ENCODE measurements around the gene TAF1A.

TAF1A gene

GRCh38 chr1:222582099-222582774 is 7.5 kb downstream of the TAF1A start:
- ChIA-PET POLR2A (no interaction called here), CTCF (interaction anchor here (0.5 to 0.6 kb wide), 3 partner anchors 12 to 299 kb away, joined by 3 read pairs; no protein-coding TSS in a partner anchor)
- TF ChIP-seq NFRKB (IDR thresholded peaks at IDR 0.05) (no peak), HDGF (IDR thresholded peaks at IDR 0.05; ENCODE audit: borderline replicate concordance) (no peak), FOXA1 (IDR thresholded peaks at IDR 0.05) (no peak), SUZ12 (IDR thresholded peaks at IDR 0.05) (no peak), ARNT (IDR thresholded peaks at IDR 0.05) (no peak), FOXM1 (IDR thresholded peaks at IDR 0.05; ENCODE audit: borderline replicate concordance) (no peak), BHLHE40 (IDR thresholded peaks at IDR 0.05; ENCODE audit: borderline replicate concordance) (no peak), FOXK2 (IDR thresholded peaks at IDR 0.05) (no peak), ELF4 (IDR thresholded peaks at IDR 0.05) (no peak), TARDBP (IDR thresholded peaks at IDR 0.05) (no peak), ZNF384 (IDR thresholded peaks at IDR 0.05) (no peak), L3MBTL2 (conservative IDR thresholded peaks at IDR 0.05) (no peak), CTBP1 (IDR thresholded peaks at IDR 0.05; ENCODE audit: borderline replicate concordance) (no peak), SP1 (IDR thresholded peaks at IDR 0.05) (no peak), LEF1 (IDR thresholded peaks at IDR 0.05; ENCODE audit: borderline replicate concordance) (no peak)
- TF ChIP-seq, protein P1, sequence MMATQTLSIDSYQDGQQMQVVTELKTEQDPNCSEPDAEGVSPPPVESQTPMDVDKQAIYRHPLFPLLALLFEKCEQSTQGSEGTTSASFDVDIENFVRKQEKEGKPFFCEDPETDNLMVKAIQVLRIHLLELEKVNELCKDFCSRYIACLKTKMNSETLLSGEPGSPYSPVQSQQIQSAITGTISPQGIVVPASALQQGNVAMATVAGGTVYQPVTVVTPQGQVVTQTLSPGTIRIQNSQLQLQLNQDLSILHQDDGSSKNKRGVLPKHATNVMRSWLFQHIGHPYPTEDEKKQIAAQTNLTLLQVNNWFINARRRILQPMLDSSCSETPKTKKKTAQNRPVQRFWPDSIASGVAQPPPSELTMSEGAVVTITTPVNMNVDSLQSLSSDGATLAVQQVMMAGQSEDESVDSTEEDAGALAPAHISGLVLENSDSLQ (IDR thresholded peaks at IDR 0.05): no peak
- no peak for DNase-seq (ENCODE audit: extremely low spot score)

DNA sequence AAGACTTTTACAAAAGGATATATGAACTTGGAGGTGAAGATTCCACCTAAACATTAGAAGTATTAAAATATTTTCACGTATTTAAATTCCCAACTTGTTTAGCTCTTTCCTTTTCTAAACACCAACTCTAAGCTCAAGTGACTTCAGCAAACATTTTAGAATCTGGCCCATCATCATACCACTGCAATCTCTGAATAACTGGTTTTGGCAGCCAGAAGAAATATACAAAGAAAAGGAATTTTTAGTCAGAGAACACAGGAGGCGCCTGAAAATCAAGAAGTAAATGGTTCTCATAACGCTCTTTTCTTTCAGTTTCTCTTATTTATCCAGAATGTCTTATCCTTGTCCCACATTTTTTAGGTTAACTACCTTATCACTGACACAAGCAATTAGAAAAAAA is 10.4 kb downstream of the TAF1A start:
- CTCF ChIA-PET: no interaction called here
- POLR2A ChIA-PET: no interaction called here
- TF ChIP-seq BHLHE40 (IDR thresholded peaks at IDR 0.05; ENCODE audit: borderline replicate concordance) (no peak), LEF1 (IDR thresholded peaks at IDR 0.05; ENCODE audit: borderline replicate concordance) (no peak), FOXM1 (IDR thresholded peaks at IDR 0.05; ENCODE audit: borderline replicate concordance) (no peak), FOXK2 (IDR thresholded peaks at IDR 0.05) (no peak), SP1 (IDR thresholded peaks at IDR 0.05) (no peak), CTBP1 (IDR thresholded peaks at IDR 0.05; ENCODE audit: borderline replicate concordance) (no peak), L3MBTL2 (conservative IDR thresholded peaks at IDR 0.05) (no peak), ARNT (IDR thresholded peaks at IDR 0.05) (no peak), SUZ12 (IDR thresholded peaks at IDR 0.05) (no peak), TARDBP (IDR thresholded peaks at IDR 0.05) (no peak), HDGF (IDR thresholded peaks at IDR 0.05; ENCODE audit: borderline replicate concordance) (no peak)
- TF ChIP-seq, protein P1 (IDR thresholded peaks at IDR 0.05): no peak
- DNase-seq (ENCODE audit: extremely low spot score): no peak

GRCh38 chr1:222570837-222571236 is 18.9 kb downstream of the TAF1A start:
- ChIA-PET POLR2A (no interaction called here), CTCF (no interaction called here)
- TF ChIP-seq BHLHE40 (IDR thresholded peaks at IDR 0.05; ENCODE audit: borderline replicate concordance) (no peak), FOXK2 (IDR thresholded peaks at IDR 0.05) (no peak), ELF4 (IDR thresholded peaks at IDR 0.05) (no peak), CTBP1 (IDR thresholded peaks at IDR 0.05; ENCODE audit: borderline replicate concordance) (no peak), ZNF384 (IDR thresholded peaks at IDR 0.05) (no peak), HDGF (IDR thresholded peaks at IDR 0.05; ENCODE audit: borderline replicate concordance) (no peak), ARNT (IDR thresholded peaks at IDR 0.05) (no peak), FOXA1 (IDR thresholded peaks at IDR 0.05) (no peak), FOXM1 (IDR thresholded peaks at IDR 0.05; ENCODE audit: borderline replicate concordance) (no peak), TARDBP (IDR thresholded peaks at IDR 0.05) (no peak)
- TF ChIP-seq, protein P1 (IDR thresholded peaks at IDR 0.05): no peak
- no peak for DNase-seq (ENCODE audit: extremely low spot score)

GRCh38 chr1:222561656-222562055 is 28.1 kb downstream of the TAF1A start:
- DNase-seq (ENCODE audit: extremely low spot score): no peak
- ChIA-PET POLR2A (interaction anchor here (2.2 kb wide), 1 partner anchor 15 kb away, joined by 5 read pairs; no protein-coding TSS in a partner anchor), CTCF (interaction anchor here (0.6 kb wide), 1 partner anchor 267 kb away, joined by 3 read pairs; no protein-coding TSS in a partner anchor)
- TF ChIP-seq TARDBP (IDR thresholded peaks at IDR 0.05): no peak
- no peak for TF ChIP-seq NFRKB (IDR thresholded peaks at IDR 0.05)
- no peak for TF ChIP-seq FOXA1 (IDR thresholded peaks at IDR 0.05)
- TF ChIP-seq HDGF (IDR thresholded peaks at IDR 0.05; ENCODE audit: borderline replicate concordance): no peak
- TF ChIP-seq CTBP1 (IDR thresholded peaks at IDR 0.05; ENCODE audit: borderline replicate concordance): no peak
- TF ChIP-seq, protein P1 (IDR thresholded peaks at IDR 0.05): no peak
- no peak for TF ChIP-seq ZNF384 (IDR thresholded peaks at IDR 0.05)
- no peak for TF ChIP-seq FOXM1 (IDR thresholded peaks at IDR 0.05; ENCODE audit: borderline replicate concordance)
- no peak for TF ChIP-seq SP1 (IDR thresholded peaks at IDR 0.05)
- no peak for TF ChIP-seq ELF4 (IDR thresholded peaks at IDR 0.05)
- TF ChIP-seq ARNT (IDR thresholded peaks at IDR 0.05): no peak
- no peak for TF ChIP-seq LEF1 (IDR thresholded peaks at IDR 0.05; ENCODE audit: borderline replicate concordance)
- TF ChIP-seq BHLHE40 (IDR thresholded peaks at IDR 0.05; ENCODE audit: borderline replicate concordance): no peak
- TF ChIP-seq L3MBTL2 (conservative IDR thresholded peaks at IDR 0.05): no peak
- TF ChIP-seq FOXK2 (IDR thresholded peaks at IDR 0.05): no peak
- TF ChIP-seq SUZ12 (IDR thresholded peaks at IDR 0.05): no peak

GRCh38 chr1:222557574-222557973 is 32.2 kb downstream of the TAF1A start:
- no peak for DNase-seq (ENCODE audit: extremely low spot score)
- POLR2A ChIA-PET: no interaction called here
- TF ChIP-seq NFRKB (IDR thresholded peaks at IDR 0.05) (no peak), BHLHE40 (IDR thresholded peaks at IDR 0.05; ENCODE audit: borderline replicate concordance) (no peak), SP1 (IDR thresholded peaks at IDR 0.05) (no peak), FOXM1 (IDR thresholded peaks at IDR 0.05; ENCODE audit: borderline replicate concordance) (no peak), FOXA1 (IDR thresholded peaks at IDR 0.05) (no peak), LEF1 (IDR thresholded peaks at IDR 0.05; ENCODE audit: borderline replicate concordance) (no peak), ARNT (IDR thresholded peaks at IDR 0.05) (no peak), ELF4 (IDR thresholded peaks at IDR 0.05) (no peak), ZNF384 (IDR thresholded peaks at IDR 0.05) (no peak)
- TF ChIP-seq, protein P1 (IDR thresholded peaks at IDR 0.05): no peak
- CTCF ChIA-PET: no interaction called here

Data from HEK293T (cell line).